Activated naive CD8-positive, alpha-beta T cell treated with anti-CD3 and anti-CD28 coated beads for 36 hours (primary cell): ENCODE results near the gene MRNIP. TPM values are rescaled to one million over a fixed set of nuclear protein-coding genes. Genes with fewer than 3 reads are reported as not detected.
"Not testable (repeated sequence)": the region's sequence is repeated elsewhere in the genome, so short reads cannot be mapped to it uniquely, and the experiment has no call there.

ENCODE experiments used
- DNase-seq: peaks from one replicate; pipeline ENCODE4 v3.0.0; 2021
- H3K27ac Mint-ChIP-seq: one replicate; pipeline ENCODE4 v1.8.0; 2022; ENCODE audit warnings: mild to moderate bottlenecking, moderate library complexity, mixed read lengths
- H3K27me3 Mint-ChIP-seq: one replicate; pipeline ENCODE4 v1.8.0; 2022; ENCODE audit warnings: mild to moderate bottlenecking, mixed read lengths
- H3K36me3 Mint-ChIP-seq: one replicate; pipeline ENCODE4 v1.8.0; 2021; ENCODE audit warnings: mild to moderate bottlenecking, mixed read lengths
- H3K4me1 Mint-ChIP-seq: one replicate; pipeline ENCODE4 v1.8.0; 2021; ENCODE audit warnings: mixed read lengths
- H3K4me3 Mint-ChIP-seq: one replicate; pipeline ENCODE4 v1.8.0; 2022; ENCODE audit warnings: mild to moderate bottlenecking, moderate library complexity, mixed read lengths
- H3K9me3 Mint-ChIP-seq: one replicate; pipeline ENCODE4 v1.8.0; 2022; ENCODE audit warnings: mixed read lengths
- total RNA-seq, 2 experiments: library from RNA; stranded (reverse); gene quantifications; one replicate each; pipeline ENCODE4 v1.2.3, GENCODE V29; 2021

Gene MRNIP
- total RNA-seq, 2 experiments from 2014 or later = 12.3 to 13.9 TPM

GRCh38 chr5:179852993-179853547 lies 5.5 kb downstream of the MRNIP start:
- H3K27me3 Mint-ChIP-seq = no peaks in the 10 kb centered on the region
- H3K27ac Mint-ChIP-seq = no peak overlapping the region
- peaks cover 9% of the 10 kb centered on the region for H3K36me3 Mint-ChIP-seq
- peaks cover 10% of the 10 kb centered on the region for H3K4me1 Mint-ChIP-seq
- DNase-seq = no peak
- H3K9me3 Mint-ChIP-seq = no peaks in the 10 kb centered on the region
- no peak overlapping the region for H3K4me3 Mint-ChIP-seq

- H3K36me3 Mint-ChIP-seq = peaks cover 39% of the 10 kb centered on the region
These were observed 17.0 kb downstream of the MRNIP start for GRCh38 chr5:179841621-179842020.

GRCh38 chr5:179840766-179841165 lies 17.9 kb downstream of the MRNIP start:
- H3K4me3 Mint-ChIP-seq = no peak overlapping the region
- DNase-seq = no peak
- peaks cover 41% of the 10 kb centered on the region for H3K36me3 Mint-ChIP-seq
- peaks cover 4% of the 10 kb centered on the region for H3K9me3 Mint-ChIP-seq
- peaks cover 14% of the 10 kb centered on the region for H3K4me1 Mint-ChIP-seq
- H3K27ac Mint-ChIP-seq = no peak overlapping the region
- H3K27me3 Mint-ChIP-seq = no peaks in the 10 kb centered on the region

More at GRCh38 chr5:179841621-179842020, 17.0 kb downstream of the MRNIP start:
- H3K4me3 Mint-ChIP-seq = no peak overlapping the region
- no peak for DNase-seq
- H3K27ac Mint-ChIP-seq = no peak overlapping the region
- H3K27me3 Mint-ChIP-seq = no peaks in the 10 kb centered on the region
- H3K4me1 Mint-ChIP-seq = peaks cover 7% of the 10 kb centered on the region
- peaks cover 4% of the 10 kb centered on the region for H3K9me3 Mint-ChIP-seq

- Mint-ChIP-seq H3K36me3 (peaks cover 41% of the 10 kb centered on the region), H3K27ac (no peak overlapping the region), H3K4me1 (peaks cover 14% of the 10 kb centered on the region), H3K4me3 (no peak overlapping the region), H3K9me3 (peaks cover 4% of the 10 kb centered on the region), H3K27me3 (no peaks in the 10 kb centered on the region)
- no peak for DNase-seq
These were observed 18.3 kb downstream of the MRNIP start for GRCh38 chr5:179840321-179840720.

GRCh38 chr5:179839328-179840256 lies 19.0 kb downstream of the MRNIP start:
- peaks cover 39% of the 10 kb centered on the region for H3K36me3 Mint-ChIP-seq
- H3K4me1 Mint-ChIP-seq = peaks cover 14% of the 10 kb centered on the region
- H3K9me3 Mint-ChIP-seq = no peaks in the 10 kb centered on the region
- no peak for DNase-seq
- no peak overlapping the region for H3K4me3 Mint-ChIP-seq
- H3K27ac Mint-ChIP-seq = no peak overlapping the region
- no peaks in the 10 kb centered on the region for H3K27me3 Mint-ChIP-seq

- Mint-ChIP-seq H3K4me1 (peaks cover 18% of the 10 kb centered on the region), H3K27me3 (no peaks in the 10 kb centered on the region), H3K27ac (peak overlapping the region; percentile 87), H3K9me3 (no peaks in the 10 kb centered on the region), H3K36me3 (peaks cover 43% of the 10 kb centered on the region), H3K4me3 (no peak overlapping the region)
- no peak for DNase-seq
These were observed 21.3 kb downstream of the MRNIP start for GRCh38 chr5:179837076-179838011.

- Mint-ChIP-seq H3K27ac (peak overlapping the region; percentile 87), H3K27me3 (no peaks in the 10 kb centered on the region), H3K4me3 (peak overlapping the region; percentile 36), H3K9me3 (no peaks in the 10 kb centered on the region), H3K4me1 (peaks cover 19% of the 10 kb centered on the region), H3K36me3 (peaks cover 46% of the 10 kb centered on the region)
- peak; percentile 69 for DNase-seq
These were observed 22.2 kb downstream of the MRNIP start for GRCh38 chr5:179836225-179837019.

GRCh38 chr5:179834871-179835270 lies 23.7 kb downstream of the MRNIP start:
- H3K27ac Mint-ChIP-seq = not testable (repeated sequence)
- H3K4me1 Mint-ChIP-seq = peaks cover 23% of the 10 kb centered on the region

GRCh38 chr5:179834120-179834519 lies 24.5 kb downstream of the MRNIP start:
- no peak for DNase-seq
- peaks cover 23% of the 10 kb centered on the region for H3K4me1 Mint-ChIP-seq
- H3K27me3 Mint-ChIP-seq = no peaks in the 10 kb centered on the region
- peaks cover 49% of the 10 kb centered on the region for H3K36me3 Mint-ChIP-seq
- H3K4me3 Mint-ChIP-seq = no peak overlapping the region
- no peak overlapping the region for H3K27ac Mint-ChIP-seq
- H3K9me3 Mint-ChIP-seq = no peaks in the 10 kb centered on the region

More at GRCh38 chr5:179834871-179835270, 23.7 kb downstream of the MRNIP start:
- peaks cover 49% of the 10 kb centered on the region for H3K36me3 Mint-ChIP-seq
- H3K4me3 Mint-ChIP-seq, DNase-seq, H3K27me3 Mint-ChIP-seq, H3K9me3 Mint-ChIP-seq: not testable (repeated sequence)

GRCh38 chr5:179833709-179834070 lies 24.9 kb downstream of the MRNIP start:
- peaks cover 52% of the 10 kb centered on the region for H3K36me3 Mint-ChIP-seq
- no peaks in the 10 kb centered on the region for H3K9me3 Mint-ChIP-seq
- H3K27ac Mint-ChIP-seq = peak overlapping the region; percentile 47
- H3K27me3 Mint-ChIP-seq = no peaks in the 10 kb centered on the region
- DNase-seq = no peak
- peaks cover 23% of the 10 kb centered on the region for H3K4me1 Mint-ChIP-seq
- no peak overlapping the region for H3K4me3 Mint-ChIP-seq

- H3K27me3 Mint-ChIP-seq = no peaks in the 10 kb centered on the region
- peaks cover 23% of the 10 kb centered on the region for H3K4me1 Mint-ChIP-seq
- H3K27ac Mint-ChIP-seq = peak overlapping the region; percentile 47
- H3K9me3 Mint-ChIP-seq = no peaks in the 10 kb centered on the region
- no peak for DNase-seq
- no peak overlapping the region for H3K4me3 Mint-ChIP-seq
- peaks cover 48% of the 10 kb centered on the region for H3K36me3 Mint-ChIP-seq
These were observed 25.4 kb downstream of the MRNIP start for GRCh38 chr5:179833056-179833708.

- DNase-seq = no peak
- Mint-ChIP-seq H3K36me3 (peaks cover 52% of the 10 kb centered on the region), H3K27ac (no peak overlapping the region), H3K27me3 (no peaks in the 10 kb centered on the region), H3K4me1 (peaks cover 30% of the 10 kb centered on the region), H3K4me3 (no peak overlapping the region), H3K9me3 (no peaks in the 10 kb centered on the region)
These were observed 26.4 kb downstream of the MRNIP start for GRCh38 chr5:179832039-179832745.

- H3K4me1 Mint-ChIP-seq = peaks cover 25% of the 10 kb centered on the region
- peak overlapping the region; percentile 48 for H3K27ac Mint-ChIP-seq
These were observed 27.7 kb downstream of the MRNIP start for GRCh38 chr5:179830818-179831468.

More at GRCh38 chr5:179830818-179831468, 27.7 kb downstream of the MRNIP start:
- peaks cover 43% of the 10 kb centered on the region for H3K36me3 Mint-ChIP-seq
- no peak overlapping the region for H3K4me3 Mint-ChIP-seq
- no peak for DNase-seq
- H3K9me3 Mint-ChIP-seq = no peaks in the 10 kb centered on the region
- no peaks in the 10 kb centered on the region for H3K27me3 Mint-ChIP-seq
